Measurements from ENCODE around the gene MAFF.

Gene MAFF

DNA sequence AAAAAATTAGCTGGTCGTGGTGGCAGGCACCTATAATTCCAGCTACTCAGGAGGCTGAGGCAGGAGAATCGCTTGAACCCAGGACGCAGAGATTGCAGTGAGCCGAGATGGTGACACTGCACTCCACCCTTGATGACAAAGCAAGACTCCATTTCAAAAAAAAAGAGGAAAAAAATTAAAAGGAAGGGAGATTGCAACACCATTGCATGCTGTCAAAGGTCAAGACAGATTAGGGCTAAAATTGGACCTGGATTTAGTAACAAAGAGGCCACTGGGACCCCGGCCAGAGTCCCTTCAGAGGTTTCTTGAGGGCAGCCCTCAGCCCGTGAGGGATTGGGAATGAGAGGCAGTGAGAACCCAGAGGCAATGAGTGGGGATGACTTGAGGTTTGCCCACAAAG, 8.2 kb upstream of the MAFF start:
- DNase-seq (ENCODE audit: low spot score) = no peak
- no peak overlapping the region for H3K27ac ChIP-seq
- CTCF ChIA-PET = no interaction called here
- POLR2A ChIA-PET (ENCODE audit: low non-redundant PET) = no interaction called here
- TF ChIP-seq, protein P1, sequence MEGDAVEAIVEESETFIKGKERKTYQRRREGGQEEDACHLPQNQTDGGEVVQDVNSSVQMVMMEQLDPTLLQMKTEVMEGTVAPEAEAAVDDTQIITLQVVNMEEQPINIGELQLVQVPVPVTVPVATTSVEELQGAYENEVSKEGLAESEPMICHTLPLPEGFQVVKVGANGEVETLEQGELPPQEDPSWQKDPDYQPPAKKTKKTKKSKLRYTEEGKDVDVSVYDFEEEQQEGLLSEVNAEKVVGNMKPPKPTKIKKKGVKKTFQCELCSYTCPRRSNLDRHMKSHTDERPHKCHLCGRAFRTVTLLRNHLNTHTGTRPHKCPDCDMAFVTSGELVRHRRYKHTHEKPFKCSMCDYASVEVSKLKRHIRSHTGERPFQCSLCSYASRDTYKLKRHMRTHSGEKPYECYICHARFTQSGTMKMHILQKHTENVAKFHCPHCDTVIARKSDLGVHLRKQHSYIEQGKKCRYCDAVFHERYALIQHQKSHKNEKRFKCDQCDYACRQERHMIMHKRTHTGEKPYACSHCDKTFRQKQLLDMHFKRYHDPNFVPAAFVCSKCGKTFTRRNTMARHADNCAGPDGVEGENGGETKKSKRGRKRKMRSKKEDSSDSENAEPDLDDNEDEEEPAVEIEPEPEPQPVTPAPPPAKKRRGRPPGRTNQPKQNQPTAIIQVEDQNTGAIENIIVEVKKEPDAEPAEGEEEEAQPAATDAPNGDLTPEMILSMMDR (conservative IDR thresholded peaks at IDR 0.05; ENCODE audit: low read depth) = no peak

DNA sequence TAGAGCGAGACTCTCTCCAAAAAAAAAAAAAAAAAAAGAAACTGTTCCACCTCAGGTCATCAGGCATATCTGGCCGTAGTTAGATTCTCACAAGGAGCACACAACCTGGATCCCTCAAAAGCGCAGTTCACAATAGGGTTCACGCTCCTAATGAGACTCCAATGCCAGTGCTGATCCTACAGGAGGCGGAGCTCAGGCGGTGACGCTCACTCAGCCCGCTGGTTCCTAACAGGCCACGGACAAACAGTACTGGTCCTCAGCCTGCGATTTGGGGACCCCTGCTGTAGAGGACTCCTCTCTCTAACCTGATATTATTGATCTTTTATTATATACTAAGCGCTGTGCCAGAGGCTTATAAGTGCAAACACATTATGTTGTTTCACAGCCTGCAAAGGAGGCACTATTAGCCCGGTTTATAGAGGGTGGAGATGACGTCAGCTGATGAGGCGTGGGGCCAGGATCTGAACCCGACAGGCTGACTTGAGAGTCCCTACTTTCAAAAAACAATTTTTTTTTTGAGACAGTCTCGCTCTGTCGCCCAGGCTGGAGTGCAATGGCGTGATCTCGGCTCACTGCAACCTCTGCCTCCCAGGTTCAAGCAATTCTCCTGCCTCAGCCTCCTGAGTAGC, 4.9 kb upstream of the MAFF start:
- no peak overlapping the region; the same call in 1 of the 2 replicates for H3K27ac ChIP-seq
- no peak for DNase-seq (ENCODE audit: low spot score)
- TF ChIP-seq, protein P1 (conservative IDR thresholded peaks at IDR 0.05; ENCODE audit: low read depth) = no peak
- ChIA-PET CTCF (interaction anchor here (0.6 to 0.7 kb wide), 2 partner anchors 167 to 900 kb away, joined by 3 to 8 read pairs; partner anchors contain the start of gene APOBEC3H), POLR2A (ENCODE audit: low non-redundant PET) (no interaction called here)

DNA sequence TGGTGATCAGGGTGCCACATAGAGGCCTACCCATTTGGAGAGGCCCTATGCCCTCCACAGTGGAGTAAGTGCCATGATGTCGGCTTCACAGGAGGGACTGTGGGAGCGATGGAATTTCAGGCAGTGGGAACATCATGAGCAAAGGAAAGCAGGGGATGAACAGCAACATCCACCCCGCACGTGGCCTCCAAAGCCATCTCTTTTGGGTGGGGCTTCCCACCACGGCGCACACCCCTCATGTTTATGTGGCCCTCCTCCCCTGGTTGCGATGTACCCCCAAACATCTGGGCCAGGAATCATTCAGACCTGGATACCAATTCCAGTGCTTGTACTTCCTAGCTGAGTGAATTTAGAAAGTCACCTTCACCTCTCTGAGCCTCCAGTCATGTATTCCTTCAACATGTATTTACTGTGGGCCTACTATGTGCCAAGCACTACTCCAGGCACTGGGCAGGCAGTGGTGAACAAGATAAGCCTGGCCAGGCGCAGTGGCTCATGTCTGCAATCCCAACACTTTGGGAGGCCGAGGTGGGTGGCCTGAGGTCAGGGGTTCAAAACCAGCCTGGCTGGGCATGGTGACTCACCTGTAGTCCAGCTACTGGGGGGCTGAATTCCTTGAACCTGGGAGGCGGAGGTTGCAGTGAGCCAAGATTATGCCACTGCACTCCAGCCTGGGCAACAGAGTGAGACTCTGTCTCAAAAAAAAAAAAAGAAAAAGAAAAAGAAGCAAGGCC, 1.8 kb upstream of the MAFF start:
- POLR2A ChIA-PET (ENCODE audit: low non-redundant PET) = interaction anchor here (1.7 kb wide), 1 partner anchor 19 kb away, joined by 5 read pairs; no protein-coding TSS in a partner anchor
- no peak overlapping the region for H3K27ac ChIP-seq
- no peak for DNase-seq (ENCODE audit: low spot score)
- CTCF ChIA-PET = no interaction called here
- TF ChIP-seq, protein P1 (conservative IDR thresholded peaks at IDR 0.05; ENCODE audit: low read depth) = no peak

DNA sequence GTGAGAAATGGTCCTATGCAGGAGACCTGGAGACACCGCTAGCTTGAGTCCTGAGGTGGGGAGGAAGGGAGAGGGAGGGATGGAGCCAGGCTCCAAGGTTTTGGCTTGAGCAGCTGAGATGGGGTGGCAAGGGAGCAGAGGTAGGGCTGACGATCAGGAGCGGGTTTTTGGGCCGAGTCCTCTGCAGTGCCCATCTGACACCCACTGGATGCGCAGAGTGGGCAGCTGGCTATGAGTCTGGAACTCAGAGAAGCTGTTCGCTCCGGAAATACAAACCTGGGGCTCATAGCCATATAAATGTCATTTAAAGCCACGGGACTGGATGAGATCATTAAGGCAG, 453 bp upstream of the MAFF start:
- DNase-seq (ENCODE audit: low spot score) = no peak
- TF ChIP-seq, protein P1 (conservative IDR thresholded peaks at IDR 0.05; ENCODE audit: low read depth) = no peak
- ChIA-PET POLR2A (ENCODE audit: low non-redundant PET) (interaction anchor here (1.7 kb wide), 1 partner anchor 21 kb away, joined by 5 read pairs; no protein-coding TSS in a partner anchor), CTCF (no interaction called here)
- H3K27ac ChIP-seq = peak overlapping the region; percentile 95

DNA sequence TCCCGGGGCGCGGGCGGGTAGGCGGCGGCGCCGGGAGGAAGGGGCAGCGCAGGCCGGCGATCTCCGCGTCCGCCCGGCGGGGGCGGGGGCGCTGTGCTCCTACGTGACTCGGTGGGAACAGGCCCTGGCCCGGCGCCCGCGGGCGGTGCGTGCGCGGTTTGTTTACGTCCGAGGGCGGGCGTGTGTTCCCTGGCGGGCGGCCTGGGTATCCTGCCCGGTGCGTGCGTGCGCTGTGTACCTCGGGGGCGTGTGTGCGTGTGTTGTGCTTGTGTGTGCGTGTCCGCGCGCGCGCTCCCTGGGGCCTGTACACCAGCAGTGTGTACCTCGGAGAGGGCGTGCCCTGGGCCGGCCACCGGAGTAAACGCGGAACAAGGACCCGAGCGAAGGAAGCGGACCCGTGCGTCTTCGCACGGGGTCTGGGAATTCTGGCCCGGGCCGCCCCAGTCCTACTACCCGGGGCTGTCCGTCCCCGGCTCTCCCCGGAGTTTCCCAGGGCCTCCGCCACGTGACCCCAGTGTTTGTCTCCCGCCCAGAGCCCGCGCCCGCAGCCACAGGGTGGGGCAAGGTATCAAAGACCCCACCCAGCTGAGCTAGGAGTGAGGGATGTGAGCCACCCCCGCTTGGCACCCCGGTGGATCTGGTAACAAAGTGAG, 769 bp downstream of the MAFF start:
- POLR2A ChIA-PET (ENCODE audit: low non-redundant PET) = no interaction called here
- DNase-seq (ENCODE audit: low spot score) = peak; percentile 46
- H3K27ac ChIP-seq = peak overlapping the region; percentile 95
- CTCF ChIA-PET = no interaction called here
- TF ChIP-seq, protein P1 (conservative IDR thresholded peaks at IDR 0.05; ENCODE audit: low read depth) = no peak

DNA sequence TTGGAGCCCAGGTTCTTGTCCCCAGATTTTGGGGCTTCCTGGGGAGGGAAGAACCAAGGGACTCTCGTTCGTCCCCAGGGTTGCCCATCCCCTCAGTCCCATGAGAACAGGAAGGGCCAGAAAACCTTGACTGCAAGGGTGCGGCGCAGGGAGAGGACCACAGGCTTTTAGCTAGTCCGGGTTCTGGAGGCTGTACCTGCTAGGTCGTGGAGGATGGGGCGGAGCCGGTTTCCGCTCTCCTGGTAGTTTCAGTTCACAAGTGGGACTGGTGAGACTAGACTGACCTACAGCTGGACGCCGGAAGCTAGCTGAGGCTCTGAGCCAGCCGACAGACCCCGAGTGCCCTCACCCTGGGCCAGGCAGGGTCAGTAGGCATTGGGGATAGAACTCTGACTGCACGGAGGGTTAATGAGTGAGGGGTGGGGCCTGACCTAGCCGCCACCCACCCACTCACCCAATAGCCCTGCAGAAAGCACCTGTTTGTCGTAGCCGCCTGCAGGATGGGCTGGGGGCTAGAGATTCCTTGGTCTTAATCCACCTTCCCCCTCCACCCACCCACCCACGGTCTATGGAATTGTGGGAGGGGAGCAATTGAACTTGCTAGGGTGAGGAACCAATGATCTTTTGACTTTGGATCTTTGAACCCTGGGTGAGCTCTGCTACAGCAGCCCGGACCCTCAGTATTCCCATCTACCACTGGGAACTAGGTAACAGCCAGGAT, 1.5 kb downstream of the MAFF start:
- peak overlapping the region; percentile 95 for H3K27ac ChIP-seq
- CTCF ChIA-PET = no interaction called here
- POLR2A ChIA-PET (ENCODE audit: low non-redundant PET) = no interaction called here
- TF ChIP-seq, protein P1 (conservative IDR thresholded peaks at IDR 0.05; ENCODE audit: low read depth) = no peak
- peak; percentile 36 for DNase-seq (ENCODE audit: low spot score)
